SH-SY5Y (cell line): ENCODE data around the gene ZNF284.

Experiments
- GATA2 ChIP-seq: IDR thresholded peaks from 2 replicates; pipeline ENCODE4 v1.6.1; 2011; ENCODE audit warnings: mild to moderate bottlenecking, low read depth, low read length
- GATA3 ChIP-seq: IDR thresholded peaks from 2 replicates; pipeline ENCODE4 v1.6.1; 2011; ENCODE audit warnings: low read depth, mild to moderate bottlenecking, low read length, moderate library complexity

DNA sequence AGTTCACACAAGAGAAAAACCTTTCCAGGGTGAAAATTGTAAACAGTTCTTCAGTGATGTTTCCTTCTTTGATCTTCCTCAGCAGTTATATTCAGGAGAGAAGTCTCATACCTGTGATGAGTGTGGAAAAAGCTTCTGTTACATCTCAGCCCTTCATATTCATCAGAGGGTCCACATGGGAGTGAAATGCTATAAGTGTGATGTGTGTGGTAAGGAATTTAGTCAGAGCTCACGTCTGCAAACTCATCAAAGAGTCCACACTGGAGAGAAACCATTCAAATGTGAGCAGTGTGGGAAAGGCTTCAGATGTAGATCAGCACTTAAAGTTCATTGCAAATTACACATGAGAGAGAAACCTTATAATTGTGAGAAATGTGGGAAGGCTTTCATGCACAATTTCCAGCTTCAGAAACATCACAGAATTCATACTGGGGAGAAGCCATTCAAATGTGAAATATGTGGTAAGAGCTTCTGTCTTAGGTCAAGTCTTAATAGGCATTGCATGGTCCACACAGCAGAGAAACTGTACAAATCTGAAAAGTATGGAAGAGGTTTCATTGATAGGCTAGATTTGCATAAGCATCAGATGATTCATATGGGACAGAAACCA is 39.9 kb upstream of the ZNF284 start:
- TF ChIP-seq GATA2: no peak
- TF ChIP-seq GATA3: no peak
